ENCODE data around the gene CDH23. TPM values are rescaled to one million over a fixed set of nuclear protein-coding genes. Genes with fewer than 3 reads are reported as not detected.

Gene CDH23
- polyA plus RNA-seq, 2 donors, result 1.6 to 3.2 TPM

DNA sequence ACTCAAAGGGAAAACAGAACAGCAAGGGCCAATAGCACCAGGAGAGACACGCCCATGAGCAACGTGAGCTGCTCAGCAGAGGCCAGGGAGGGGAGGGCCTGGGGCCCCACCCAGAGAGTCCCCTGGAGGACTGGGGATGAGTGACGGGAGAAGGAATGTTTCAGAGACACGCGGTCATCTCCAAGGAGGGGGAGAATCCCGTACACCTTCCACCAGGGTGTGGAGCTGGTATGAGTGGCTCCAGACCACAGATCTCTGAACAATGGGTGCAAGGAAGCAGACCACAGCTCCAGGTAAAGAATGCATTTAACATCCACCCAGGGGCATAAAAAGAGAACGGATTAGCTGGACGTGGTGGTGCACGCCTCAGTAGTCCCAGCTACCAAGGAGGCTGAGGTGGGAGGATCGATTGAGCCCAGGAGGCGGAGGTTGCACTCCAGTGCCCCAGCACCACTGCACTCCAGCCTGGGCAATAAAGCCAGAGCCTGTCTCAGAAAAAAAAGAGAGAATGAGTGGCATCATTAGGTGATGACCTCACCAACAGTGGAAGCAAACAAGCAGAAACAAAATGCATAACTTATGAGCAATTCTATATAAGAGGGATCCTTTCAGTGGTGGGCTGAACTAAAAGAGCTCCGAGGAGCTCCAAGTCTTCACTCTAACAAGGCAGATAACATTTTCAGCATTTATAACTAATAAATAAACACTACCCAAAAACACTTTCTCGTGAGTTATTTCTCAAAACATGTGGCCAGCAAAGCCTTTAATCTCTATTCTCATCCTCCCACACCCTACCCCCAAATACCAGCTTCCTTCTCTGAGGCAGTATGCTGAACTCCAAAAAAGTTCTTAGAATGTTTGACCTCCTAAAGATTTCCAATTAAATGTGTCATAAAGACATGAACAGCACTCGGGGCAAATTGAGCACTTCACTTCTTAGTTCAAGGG lies 441.8 kb downstream of the CDH23 start:
- H3K27ac ChIP-seq (ENCODE audit: low read depth in 2 of 2, low read length in 1 of 2), result peak overlapping the region; percentile 32 to 45
- no peaks in the 10 kb centered on the region for H3K27me3 ChIP-seq (ENCODE audit: control insufficient read depth in 1 of 2, insufficient read depth in 2 of 2, low read length in 2 of 2)
- H3K4me1 ChIP-seq (ENCODE audit: control insufficient read depth in 2 of 2, insufficient read depth in 2 of 2, low read length in 1 of 2), result peaks cover 14 to 34% of the 10 kb centered on the region in 2 donors
- no peak overlapping the region for H3K4me3 ChIP-seq (ENCODE audit: low read depth in 1 of 2, low read length in 2 of 2)
- H3K9me3 ChIP-seq (ENCODE audit: control insufficient read depth in 2 of 2, insufficient read depth in 1 of 2, low read depth in 1 of 2, low read length in 1 of 2), result no peaks in the 10 kb centered on the region
- peaks cover 6 to 14% of the 10 kb centered on the region in 2 donors for H3K36me3 ChIP-seq (ENCODE audit: control insufficient read depth in 2 of 2, insufficient read depth in 2 of 2, low read length in 1 of 2)
- WGBS, 2 donors, result 54 to 66% methylated on average over 14 of the region's 14 CpGs

DNA sequence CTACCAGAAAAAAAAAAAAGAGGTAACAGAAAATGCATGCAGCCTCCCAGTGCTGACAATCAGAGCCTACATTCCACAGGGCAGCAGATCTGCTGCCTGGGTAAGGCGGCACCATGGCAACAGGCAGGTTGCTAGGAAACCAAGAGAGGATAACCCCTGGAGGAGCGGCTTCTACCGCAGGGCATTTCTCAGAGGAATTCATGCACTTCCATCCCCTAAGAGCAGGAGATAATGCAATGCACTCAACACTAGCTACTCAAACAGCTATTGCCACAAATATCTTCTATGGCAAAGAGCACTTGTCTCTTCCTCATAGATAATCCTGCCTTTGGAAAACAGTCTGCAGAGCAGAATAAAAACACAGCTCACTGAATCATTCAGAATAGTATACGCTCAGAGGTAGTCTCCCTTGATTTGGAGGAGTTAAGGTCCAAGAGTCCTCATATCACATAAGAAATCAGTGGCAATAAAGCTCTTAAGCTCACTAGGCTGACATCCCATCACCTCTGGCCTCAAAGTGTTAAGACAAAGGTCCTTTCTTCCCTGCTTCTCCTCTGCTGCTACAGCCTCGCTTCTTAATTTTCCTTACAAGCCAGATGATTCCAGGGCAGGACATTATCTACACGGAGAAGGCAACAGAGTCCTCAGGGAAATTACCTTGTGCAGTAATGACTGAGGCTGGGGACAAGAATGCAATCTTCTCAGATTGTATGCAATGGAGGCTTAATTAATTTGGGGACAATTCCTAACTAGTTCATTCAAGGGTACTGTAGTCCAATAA lies 443.6 kb downstream of the CDH23 start:
- WGBS, 2 donors, result 39 to 54% methylated on average over 6 of the region's 6 CpGs
- Histone ChIP-seq H3K27me3 (ENCODE audit: control insufficient read depth in 1 of 2, insufficient read depth in 2 of 2, low read length in 2 of 2) (no peaks in the 10 kb centered on the region), H3K36me3 (ENCODE audit: control insufficient read depth in 2 of 2, insufficient read depth in 2 of 2, low read length in 1 of 2) (peaks cover 3 to 7% of the 10 kb centered on the region in 2 donors), H3K9me3 (ENCODE audit: control insufficient read depth in 2 of 2, insufficient read depth in 1 of 2, low read depth in 1 of 2, low read length in 1 of 2) (no peaks in the 10 kb centered on the region), H3K4me3 (ENCODE audit: low read depth in 1 of 2, low read length in 2 of 2) (no peak overlapping the region), H3K27ac (ENCODE audit: low read depth in 2 of 2, low read length in 1 of 2) (no peak overlapping the region), H3K4me1 (ENCODE audit: control insufficient read depth in 2 of 2, insufficient read depth in 2 of 2, low read length in 1 of 2) (peaks cover 14 to 31% of the 10 kb centered on the region in 2 donors)

DNA sequence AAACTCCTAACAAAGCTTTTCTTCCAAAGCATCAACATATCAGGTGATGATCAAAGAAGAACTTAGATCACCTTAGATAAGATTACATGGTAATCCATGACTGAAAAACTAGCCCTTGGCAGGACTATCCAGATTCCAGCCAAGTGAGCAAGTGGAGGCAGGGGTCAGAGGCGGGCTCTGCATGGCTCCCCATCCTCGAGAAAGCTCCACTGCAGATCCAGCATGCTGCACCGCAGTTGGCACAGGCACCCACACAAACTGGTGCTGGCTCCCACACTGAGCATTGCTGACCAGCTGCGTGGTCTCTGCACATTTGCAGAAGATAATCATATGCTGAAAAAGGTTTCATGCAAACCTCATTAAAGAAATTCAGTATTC lies 444.2 kb downstream of the CDH23 start:
- Histone ChIP-seq H3K4me1 (ENCODE audit: control insufficient read depth in 2 of 2, insufficient read depth in 2 of 2, low read length in 1 of 2) (peaks cover 14 to 29% of the 10 kb centered on the region in 2 donors), H3K27me3 (ENCODE audit: control insufficient read depth in 1 of 2, insufficient read depth in 2 of 2, low read length in 2 of 2) (no peaks in the 10 kb centered on the region), H3K4me3 (ENCODE audit: low read depth in 1 of 2, low read length in 2 of 2) (no peak overlapping the region), H3K9me3 (ENCODE audit: control insufficient read depth in 2 of 2, insufficient read depth in 1 of 2, low read depth in 1 of 2, low read length in 1 of 2) (no peaks in the 10 kb centered on the region), H3K36me3 (ENCODE audit: control insufficient read depth in 2 of 2, insufficient read depth in 2 of 2, low read length in 1 of 2) (peaks cover 3 to 7% of the 10 kb centered on the region in 2 donors), H3K27ac (ENCODE audit: low read depth in 2 of 2, low read length in 1 of 2) (no peak overlapping the region)
- 69 to 73% methylated on average over 4 of the region's 4 CpGs for WGBS, 2 donors

DNA sequence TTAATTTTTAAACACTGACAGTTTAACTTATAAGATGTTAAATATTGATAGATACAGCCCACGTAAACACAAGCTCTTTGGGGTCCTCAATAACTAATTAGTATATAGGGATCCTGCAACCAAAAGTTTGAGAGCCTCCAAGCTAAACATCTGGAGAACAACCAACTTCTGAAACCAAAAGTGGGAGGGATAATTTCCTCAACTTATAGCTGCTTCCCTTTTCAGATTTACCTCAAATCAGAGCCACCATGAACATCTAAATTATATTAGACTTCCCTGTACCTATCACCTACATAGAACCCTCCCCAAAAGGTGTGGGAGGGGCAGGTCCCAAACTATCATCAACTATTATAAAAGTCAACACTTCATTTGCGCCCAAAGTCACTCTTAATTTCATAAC lies 445.7 kb downstream of the CDH23 start:
- H3K4me1 ChIP-seq (ENCODE audit: control insufficient read depth in 2 of 2, insufficient read depth in 2 of 2, low read length in 1 of 2), result peaks cover 14 to 22% of the 10 kb centered on the region in 2 donors
- H3K27me3 ChIP-seq (ENCODE audit: control insufficient read depth in 1 of 2, insufficient read depth in 2 of 2, low read length in 2 of 2), result no peaks in the 10 kb centered on the region

DNA sequence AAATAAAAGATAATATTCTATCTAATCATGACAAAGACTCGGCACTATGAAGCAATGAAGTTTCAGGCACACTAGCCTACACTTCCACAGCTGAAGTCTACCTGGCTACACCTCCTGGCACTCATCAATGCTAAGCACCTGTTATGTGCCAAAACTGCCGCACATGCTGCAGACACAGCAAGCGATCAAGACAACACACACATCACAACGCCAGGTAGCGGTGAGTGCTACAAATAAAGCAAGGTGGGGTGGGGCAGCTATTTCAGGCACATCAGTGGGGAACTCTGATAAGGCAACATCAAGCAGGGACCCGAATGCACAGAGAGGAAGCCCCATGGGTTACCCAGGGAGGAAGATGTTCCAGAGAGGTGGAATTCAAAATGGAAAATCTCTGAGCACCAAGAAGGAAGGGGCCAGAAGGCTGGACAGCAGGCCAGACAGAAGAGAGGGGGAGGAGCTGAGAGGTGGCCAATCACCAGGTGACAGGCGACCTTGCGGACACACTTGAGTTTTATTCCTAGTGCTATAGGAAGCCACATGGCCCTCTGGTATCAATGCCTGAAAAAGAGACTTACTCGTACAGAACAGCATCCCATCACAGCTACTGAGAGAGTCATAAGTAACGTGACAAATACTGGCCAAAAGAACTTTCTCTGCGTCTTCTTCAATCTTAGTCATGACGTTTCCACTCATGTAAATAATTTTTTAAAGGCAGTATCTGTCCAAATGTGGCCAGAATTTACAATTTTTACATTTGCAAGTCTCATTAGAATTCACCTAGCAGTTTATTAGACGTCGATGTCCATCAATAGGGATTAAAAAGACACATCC lies 446.4 kb downstream of the CDH23 start:
- H3K4me1 ChIP-seq (ENCODE audit: control insufficient read depth in 2 of 2, insufficient read depth in 2 of 2, low read length in 1 of 2), result peaks cover 8 to 19% of the 10 kb centered on the region in 2 donors
- H3K27ac ChIP-seq (ENCODE audit: low read depth in 2 of 2, low read length in 1 of 2), result no peak overlapping the region
- H3K9me3 ChIP-seq (ENCODE audit: control insufficient read depth in 2 of 2, insufficient read depth in 1 of 2, low read depth in 1 of 2, low read length in 1 of 2), result no peaks in the 10 kb centered on the region
- 68 to 71% methylated on average over 14 of the region's 14 CpGs for WGBS, 2 donors
- H3K27me3 ChIP-seq (ENCODE audit: control insufficient read depth in 1 of 2, insufficient read depth in 2 of 2, low read length in 2 of 2), result no peaks in the 10 kb centered on the region
- H3K4me3 ChIP-seq (ENCODE audit: low read depth in 1 of 2, low read length in 2 of 2), result no peak overlapping the region
- peaks cover 3% of the 10 kb centered on the region in 2 donors for H3K36me3 ChIP-seq (ENCODE audit: control insufficient read depth in 2 of 2, insufficient read depth in 2 of 2, low read length in 1 of 2)

More for the DNA sequence above, 445.7 kb downstream of the CDH23 start:
- WGBS, 2 donors, result 65 to 86% methylated on average over 2 of the region's 2 CpGs
- H3K36me3 ChIP-seq (ENCODE audit: control insufficient read depth in 2 of 2, insufficient read depth in 2 of 2, low read length in 1 of 2), result peaks cover 3 to 7% of the 10 kb centered on the region in 2 donors
- H3K27ac ChIP-seq (ENCODE audit: low read depth in 2 of 2, low read length in 1 of 2), result no peak overlapping the region
- no peak overlapping the region for H3K4me3 ChIP-seq (ENCODE audit: low read depth in 1 of 2, low read length in 2 of 2)
- H3K9me3 ChIP-seq (ENCODE audit: control insufficient read depth in 2 of 2, insufficient read depth in 1 of 2, low read depth in 1 of 2, low read length in 1 of 2), result no peaks in the 10 kb centered on the region

DNA sequence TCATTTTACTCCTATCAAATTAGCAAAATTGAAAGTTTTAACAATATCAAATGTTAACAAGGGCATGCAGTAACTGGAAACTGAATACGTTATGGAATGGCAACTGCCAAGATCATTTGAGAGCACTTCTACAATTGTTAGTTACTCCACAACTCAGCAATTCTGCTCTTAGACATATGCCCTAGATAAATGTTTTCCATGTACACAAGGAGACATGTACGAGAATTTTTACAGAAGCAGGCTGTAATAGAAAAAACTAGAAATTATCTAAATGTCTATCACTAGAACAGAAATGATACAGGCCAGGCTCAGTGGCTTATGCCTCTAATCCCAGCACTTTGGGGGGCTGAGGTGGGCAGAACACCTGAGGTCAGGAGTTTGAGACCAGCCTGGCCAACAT lies 447.4 kb downstream of the CDH23 start:
- Histone ChIP-seq H3K27ac (ENCODE audit: low read depth in 2 of 2, low read length in 1 of 2) (peak overlapping the region in 1 of 2 donors; percentile 9), H3K27me3 (ENCODE audit: control insufficient read depth in 1 of 2, insufficient read depth in 2 of 2, low read length in 2 of 2) (no peaks in the 10 kb centered on the region), H3K36me3 (ENCODE audit: control insufficient read depth in 2 of 2, insufficient read depth in 2 of 2, low read length in 1 of 2) (peaks cover 0 to 3% of the 10 kb centered on the region in 2 donors), H3K4me1 (ENCODE audit: control insufficient read depth in 2 of 2, insufficient read depth in 2 of 2, low read length in 1 of 2) (peaks cover 4 to 14% of the 10 kb centered on the region in 2 donors), H3K4me3 (ENCODE audit: low read depth in 1 of 2, low read length in 2 of 2) (no peak overlapping the region), H3K9me3 (ENCODE audit: control insufficient read depth in 2 of 2, insufficient read depth in 1 of 2, low read depth in 1 of 2, low read length in 1 of 2) (no peaks in the 10 kb centered on the region)
- 43 to 53% methylated on average over 2 of the region's 2 CpGs for WGBS, 2 donors

DNA sequence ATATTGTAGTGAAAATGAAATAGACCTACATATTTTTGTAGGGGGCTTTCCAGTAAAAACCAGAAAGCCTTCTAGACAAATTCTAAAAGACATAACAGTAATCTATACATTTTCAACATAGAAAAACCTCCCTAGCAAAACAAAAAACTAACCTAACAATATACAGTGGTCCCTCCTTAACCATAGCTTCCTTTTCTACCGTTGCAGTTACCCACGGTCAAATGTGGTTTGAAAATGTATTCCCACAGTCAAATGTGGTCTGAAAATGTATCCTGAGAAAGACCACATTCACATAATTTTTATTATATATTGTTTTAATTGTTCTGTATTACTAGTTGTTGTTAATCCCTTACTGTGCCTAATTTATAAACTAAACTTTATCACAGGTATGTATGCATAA lies 448.0 kb downstream of the CDH23 start:
- Histone ChIP-seq H3K9me3 (ENCODE audit: control insufficient read depth in 2 of 2, insufficient read depth in 1 of 2, low read depth in 1 of 2, low read length in 1 of 2) (no peaks in the 10 kb centered on the region), H3K36me3 (ENCODE audit: control insufficient read depth in 2 of 2, insufficient read depth in 2 of 2, low read length in 1 of 2) (peaks cover 0 to 3% of the 10 kb centered on the region in 2 donors), H3K27me3 (ENCODE audit: control insufficient read depth in 1 of 2, insufficient read depth in 2 of 2, low read length in 2 of 2) (no peaks in the 10 kb centered on the region), H3K4me1 (ENCODE audit: control insufficient read depth in 2 of 2, insufficient read depth in 2 of 2, low read length in 1 of 2) (peaks cover 6 to 14% of the 10 kb centered on the region in 2 donors), H3K4me3 (ENCODE audit: low read depth in 1 of 2, low read length in 2 of 2) (no peak overlapping the region), H3K27ac (ENCODE audit: low read depth in 2 of 2, low read length in 1 of 2) (no peak overlapping the region)
- WGBS, 2 donors, result 74 to 86% methylated on average over 2 of the region's 2 CpGs

DNA sequence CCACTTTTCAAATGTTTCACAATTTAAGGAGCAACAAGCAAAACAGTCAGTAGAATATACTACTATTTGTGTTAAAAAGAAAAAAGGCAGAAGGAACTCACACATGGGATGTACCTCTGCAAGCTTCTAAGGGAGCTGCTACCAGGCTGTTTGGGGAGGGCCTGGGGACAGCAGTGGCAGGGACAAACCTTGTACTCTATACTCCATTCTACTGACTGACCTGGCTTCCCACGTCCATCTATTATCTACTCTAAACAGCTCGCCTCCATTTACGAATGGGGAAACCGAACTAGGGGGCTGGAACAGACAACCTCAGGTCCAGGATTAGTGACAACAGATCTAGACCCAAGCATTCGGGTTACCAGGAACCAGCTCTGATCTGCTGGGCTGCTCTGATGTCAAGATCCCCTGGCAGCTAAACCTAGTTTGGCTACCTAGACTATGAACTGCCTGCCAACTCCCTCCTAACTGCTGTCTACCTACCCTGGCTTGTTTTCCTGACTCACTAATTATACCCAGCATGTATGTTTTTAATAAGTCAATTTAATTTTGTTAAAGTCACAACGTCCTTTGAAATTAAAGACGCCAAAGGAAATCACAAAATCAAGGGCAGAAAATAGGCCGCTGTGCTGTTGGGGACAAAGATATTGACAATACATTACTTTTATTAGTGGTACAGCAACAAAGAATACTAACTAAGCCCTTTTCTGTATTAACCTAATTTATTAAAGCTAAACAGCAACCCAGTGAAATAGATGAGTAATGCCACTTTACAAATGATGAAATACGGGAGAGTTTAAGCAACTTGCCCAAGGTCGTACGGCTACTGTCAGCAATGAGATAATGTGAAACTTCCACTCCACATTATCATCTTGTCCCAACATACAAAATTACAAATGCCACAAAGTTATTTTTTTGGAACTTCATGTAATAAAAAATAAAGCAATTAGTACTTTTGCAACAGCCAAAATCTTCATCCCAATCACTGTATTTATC lies 449.0 kb downstream of the CDH23 start:
- H3K27me3 ChIP-seq (ENCODE audit: control insufficient read depth in 1 of 2, insufficient read depth in 2 of 2, low read length in 2 of 2), result no peaks in the 10 kb centered on the region
- no peak overlapping the region for H3K4me3 ChIP-seq (ENCODE audit: low read depth in 1 of 2, low read length in 2 of 2)
- H3K9me3 ChIP-seq (ENCODE audit: control insufficient read depth in 2 of 2, insufficient read depth in 1 of 2, low read depth in 1 of 2, low read length in 1 of 2), result no peaks in the 10 kb centered on the region
- peaks cover 0 to 3% of the 10 kb centered on the region in 2 donors for H3K36me3 ChIP-seq (ENCODE audit: control insufficient read depth in 2 of 2, insufficient read depth in 2 of 2, low read length in 1 of 2)
- WGBS, 2 donors, result 54 to 59% methylated on average over 11 of the region's 11 CpGs
- H3K27ac ChIP-seq (ENCODE audit: low read depth in 2 of 2, low read length in 1 of 2), result peak overlapping the region; percentile 40 to 82
- peaks cover 6 to 14% of the 10 kb centered on the region in 2 donors for H3K4me1 ChIP-seq (ENCODE audit: control insufficient read depth in 2 of 2, insufficient read depth in 2 of 2, low read length in 1 of 2)

All from esophagus (tissue), 2 donors.